HepG2 (cell line): ENCODE measurements around the gene MTHFR. TPM values are rescaled to one million over a fixed set of nuclear protein-coding genes. Genes with fewer than 3 reads are reported as not detected.

ENCODE experiments used
- ARHGAP35 ChIP-seq: sonication (generic); formaldehyde crosslinking; IDR thresholded peaks from 2 replicates; pipeline ENCODE4 v1.9.0; 2022; ENCODE audit warnings: mild to moderate bottlenecking, inconsistent platforms, moderate library complexity, missing genetic modification reagents, borderline replicate concordance
- ATAD3A ChIP-seq: sonication (generic); formaldehyde crosslinking; IDR thresholded peaks from 2 replicates; pipeline ENCODE4 v1.4.0; 2020; ENCODE audit warnings: missing genetic modification reagents
- BHLHE40 ChIP-seq: IDR thresholded peaks from 2 replicates; pipeline ENCODE4 v1.6.1; 2011; ENCODE audit warnings: low read length, improper control_type of control experiment
- CHCHD3 ChIP-seq: sonication (generic); formaldehyde crosslinking; IDR thresholded peaks from 2 replicates; pipeline ENCODE4 v1.8.0; 2022; ENCODE audit warnings: mild to moderate bottlenecking, missing genetic modification reagents, moderate library complexity
- HES4 ChIP-seq: sonication (generic); formaldehyde crosslinking; IDR thresholded peaks from 2 replicates; pipeline ENCODE4 v1.9.0; 2021; ENCODE audit warnings: mild to moderate bottlenecking, missing genetic modification reagents, borderline replicate concordance
- KMT2B ChIP-seq: IDR thresholded peaks from 2 replicates; pipeline ENCODE4 v1.6.1; 2016; ENCODE audit warnings: missing genetic modification reagents, missing compliant biosample characterization
- NFYC ChIP-seq: IDR thresholded peaks from 2 replicates; pipeline ENCODE4 v1.6.1; 2016; ENCODE audit warnings: missing genetic modification reagents, missing compliant biosample characterization
- RELA ChIP-seq: sonication (generic); formaldehyde crosslinking; IDR thresholded peaks from 2 replicates; pipeline ENCODE4 v1.4.0; 2020; ENCODE audit warnings: missing genetic modification reagents
- REPIN1 ChIP-seq: sonication (generic); formaldehyde crosslinking; IDR thresholded peaks from 2 replicates; pipeline ENCODE4 v1.8.0; 2022; ENCODE audit warnings: missing genetic modification reagents, low read depth, mild to moderate bottlenecking, borderline replicate concordance
- ZBTB26 ChIP-seq: IDR thresholded peaks from 2 replicates; pipeline ENCODE4 v1.6.1; 2016; ENCODE audit warnings: missing compliant biosample characterization, missing genetic modification reagents, borderline replicate concordance
- ZBTB42 ChIP-seq: sonication (generic); formaldehyde crosslinking; IDR thresholded peaks from 2 replicates; pipeline ENCODE4 v1.5.0; 2020; ENCODE audit warnings: mild to moderate bottlenecking, missing genetic modification reagents
- ZNF101 ChIP-seq: sonication (generic); formaldehyde crosslinking; IDR thresholded peaks from 2 replicates; pipeline ENCODE4 v1.4.0; 2020; ENCODE audit warnings: mild to moderate bottlenecking, low read depth, missing genetic modification reagents, borderline replicate concordance
- ZNF235 ChIP-seq: sonication (generic); formaldehyde crosslinking; IDR thresholded peaks from 2 replicates; pipeline ENCODE4 v1.8.1; 2023; ENCODE audit warnings: mild to moderate bottlenecking, missing genetic modification reagents, borderline replicate concordance
- ZNF292 ChIP-seq: sonication (generic); formaldehyde crosslinking; IDR thresholded peaks from 2 replicates; pipeline ENCODE4 v1.8.1; 2022; ENCODE audit warnings: mild to moderate bottlenecking, low read depth, missing genetic modification reagents, borderline replicate concordance
- ZNF589 ChIP-seq: sonication (generic); formaldehyde crosslinking; conservative IDR thresholded peaks from 2 replicates; pipeline ENCODE4 v1.8.0; 2022; ENCODE audit warnings: mild to moderate bottlenecking, moderate library complexity, missing genetic modification reagents
- ZNF646 ChIP-seq: sonication (generic); formaldehyde crosslinking; IDR thresholded peaks from 2 replicates; pipeline ENCODE4 v1.9.0; 2021; ENCODE audit warnings: mild to moderate bottlenecking, missing genetic modification reagents
- ZNF710 ChIP-seq: sonication (generic); formaldehyde crosslinking; IDR thresholded peaks from 2 replicates; pipeline ENCODE4 v1.5.0; 2020; ENCODE audit warnings: mild to moderate bottlenecking, missing genetic modification reagents, borderline replicate concordance
- polyA plus RNA-seq, 8 experiments: library from polyadenylated mRNA; depleted of rRNA in 3 of 8; stranded (reverse) in 7 of 8; unstranded in 1 of 8; fragments of >200 nt; fragmentation: Illumina TruSeq in 4 of 8; extraction: Trizol in 4 of 8; gene quantifications; 2 replicates each; pipeline versions ENCODE4 v1.2.1 to v1.2.3, GENCODE V29; 2011 to 2016; ENCODE audit warnings: low read depth in 4 of 8, missing spikeins in 1 of 8, mixed read lengths in 1 of 8; ENCODE audit not compliant: insufficient read depth in 1 of 8
- total RNA-seq, 5 experiments: library from RNA; depleted of rRNA; stranded (reverse); fragments of >200 nt; fragmentation: Illumina TruSeq; extraction: Trizol; gene quantifications; 2 replicates each; pipeline ENCODE4 v1.2.3, GENCODE V29; 2016; ENCODE audit warnings: low read depth in 1 of 5

The MTHFR gene
- total and polyA plus RNA-seq, 2 of the 13 experiments (the other 11 are each of a cell fraction or from before 2014, with no cell fraction given), result 3.8 to 8.2 TPM

- TF ChIP-seq ZNF710 (CRISPR knock-in tag) (no peak), NFYC (no peak), BHLHE40 (peak; percentile 86), ZNF646 (no peak), HES4 (CRISPR knock-in tag) (0 out of 2 replicates have a peak, but pooled peaks have one; percentile 55), CHCHD3 (CRISPR knock-in tag) (no peak), ZBTB26 (CRISPR knock-in tag) (no peak), ARHGAP35 (no peak), ZNF235 (CRISPR knock-in tag) (no peak), KMT2B (CRISPR knock-in tag) (no peak), RELA (no peak), REPIN1 (CRISPR knock-in tag) (no peak), ZBTB42 (no peak), ZNF101 (CRISPR knock-in tag) (no peak), ZNF589 (no peak), ATAD3A (CRISPR knock-in tag) (no peak), ZNF292 (CRISPR knock-in tag) (no peak)
Measured at GRCh38 chr1:11735854-11736745, 69.7 kb downstream of the MTHFR start, which contains the start of gene AGTRAP (continued).
